Measurements from ENCODE around the gene NOA1.
A peak's percentile ranks its signal among the peaks of the same experiment; 100 is the strongest.

Gene NOA1

DNA sequence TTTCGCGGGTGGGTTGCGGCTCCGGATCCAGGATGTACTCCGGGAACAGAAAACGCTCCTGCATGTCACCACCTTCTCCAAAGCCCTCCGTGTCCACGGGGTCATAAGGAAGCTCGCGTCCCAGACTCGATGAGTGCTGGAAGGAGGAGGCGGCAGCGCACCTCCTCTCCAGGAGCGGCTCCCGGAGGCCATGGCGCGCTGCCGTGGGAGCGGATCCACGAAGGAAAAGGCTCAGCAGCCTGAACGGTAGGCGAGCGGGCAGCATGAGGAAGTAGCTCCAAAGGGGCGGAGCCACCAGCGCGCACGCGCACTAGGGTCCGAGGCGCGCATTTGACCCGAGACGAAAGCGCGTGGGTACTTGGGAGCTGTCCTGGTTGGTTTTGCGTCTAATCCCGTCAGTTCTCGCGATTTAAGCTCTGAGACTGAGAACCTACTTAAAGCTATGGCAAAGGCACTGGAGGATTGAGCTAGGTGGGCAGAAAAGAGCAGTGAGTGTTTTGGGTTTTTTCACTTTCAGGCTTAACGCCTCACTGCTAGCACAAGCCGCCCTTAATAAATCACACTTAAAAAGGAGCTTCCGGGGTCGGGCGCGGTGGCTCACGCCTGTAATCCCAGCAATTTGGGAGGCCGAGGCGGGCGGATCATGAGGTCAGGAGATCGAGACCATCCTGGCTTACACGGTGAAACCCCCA is at the start of gene NOA1:
NOA1 (minus strand) TSS at position 286 of the 692 bp plus-strand sequence; CDS start at position 265, 21 bp downstream.
- Histone ChIP-seq H3K27ac (ENCODE audit: poor library complexity, severe bottlenecking) (peak within 1 kb of the TSS; percentile 81), H3K27me3 (ENCODE audit: insufficient read depth, poor library complexity, severe bottlenecking) (no peaks in the 10 kb centered on the region), H3K9me3 (ENCODE audit: severe bottlenecking) (peaks cover 6% of the 10 kb centered on the region), H3K36me3 (ENCODE audit: low read depth) (peaks cover 35% of the 10 kb centered on the region), H3K4me1 (ENCODE audit: insufficient read depth, poor library complexity, severe bottlenecking) (peaks cover 12% of the 10 kb centered on the region), H3K4me3 (ENCODE audit: severe bottlenecking) (peak within 1 kb of the TSS; percentile 62)
- ATAC-seq (ENCODE audit: low read depth) (peak; percentile 79), DNase-seq (ENCODE audit: low spot score) (peak; percentile 93)
- TF ChIP-seq, protein P1, sequence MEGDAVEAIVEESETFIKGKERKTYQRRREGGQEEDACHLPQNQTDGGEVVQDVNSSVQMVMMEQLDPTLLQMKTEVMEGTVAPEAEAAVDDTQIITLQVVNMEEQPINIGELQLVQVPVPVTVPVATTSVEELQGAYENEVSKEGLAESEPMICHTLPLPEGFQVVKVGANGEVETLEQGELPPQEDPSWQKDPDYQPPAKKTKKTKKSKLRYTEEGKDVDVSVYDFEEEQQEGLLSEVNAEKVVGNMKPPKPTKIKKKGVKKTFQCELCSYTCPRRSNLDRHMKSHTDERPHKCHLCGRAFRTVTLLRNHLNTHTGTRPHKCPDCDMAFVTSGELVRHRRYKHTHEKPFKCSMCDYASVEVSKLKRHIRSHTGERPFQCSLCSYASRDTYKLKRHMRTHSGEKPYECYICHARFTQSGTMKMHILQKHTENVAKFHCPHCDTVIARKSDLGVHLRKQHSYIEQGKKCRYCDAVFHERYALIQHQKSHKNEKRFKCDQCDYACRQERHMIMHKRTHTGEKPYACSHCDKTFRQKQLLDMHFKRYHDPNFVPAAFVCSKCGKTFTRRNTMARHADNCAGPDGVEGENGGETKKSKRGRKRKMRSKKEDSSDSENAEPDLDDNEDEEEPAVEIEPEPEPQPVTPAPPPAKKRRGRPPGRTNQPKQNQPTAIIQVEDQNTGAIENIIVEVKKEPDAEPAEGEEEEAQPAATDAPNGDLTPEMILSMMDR (IDR thresholded peaks at IDR 0.05; ENCODE audit: poor library complexity, severe bottlenecking): no peak

DNA sequence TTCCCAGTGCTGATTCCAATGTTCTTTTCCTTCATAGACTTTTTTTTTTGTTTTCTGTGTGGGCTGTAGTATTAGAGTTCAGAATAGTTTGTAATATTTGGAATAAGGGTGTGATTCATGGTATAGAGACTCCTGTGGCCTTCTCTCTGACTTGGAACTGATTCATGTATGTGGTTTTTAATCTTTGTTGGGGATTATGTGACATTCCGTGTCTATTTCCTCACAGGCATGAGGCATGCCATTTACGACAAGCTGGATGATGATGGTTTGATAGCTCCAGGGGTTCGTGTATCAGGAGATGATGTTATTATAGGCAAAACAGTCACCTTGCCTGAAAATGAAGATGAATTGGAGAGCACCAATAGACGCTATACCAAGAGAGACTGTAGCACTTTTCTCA is 45.7 kb upstream of the NOA1 start:
- no peaks in the 10 kb centered on the region for H3K27me3 ChIP-seq (ENCODE audit: insufficient read depth, poor library complexity, severe bottlenecking)
- H3K4me1 ChIP-seq (ENCODE audit: insufficient read depth, poor library complexity, severe bottlenecking): peaks cover 24% of the 10 kb centered on the region
- peak overlapping the region; percentile 26 for H3K27ac ChIP-seq (ENCODE audit: poor library complexity, severe bottlenecking)
- ATAC-seq (ENCODE audit: low read depth): peak; percentile 67
- peaks cover 93% of the 10 kb centered on the region for H3K36me3 ChIP-seq (ENCODE audit: low read depth)
- TF ChIP-seq, protein P1 (IDR thresholded peaks at IDR 0.05; ENCODE audit: poor library complexity, severe bottlenecking): no peak
- no peak overlapping the region for H3K4me3 ChIP-seq (ENCODE audit: severe bottlenecking)
- DNase-seq (ENCODE audit: low spot score): no peak
- H3K9me3 ChIP-seq (ENCODE audit: severe bottlenecking): no peaks in the 10 kb centered on the region

DNA sequence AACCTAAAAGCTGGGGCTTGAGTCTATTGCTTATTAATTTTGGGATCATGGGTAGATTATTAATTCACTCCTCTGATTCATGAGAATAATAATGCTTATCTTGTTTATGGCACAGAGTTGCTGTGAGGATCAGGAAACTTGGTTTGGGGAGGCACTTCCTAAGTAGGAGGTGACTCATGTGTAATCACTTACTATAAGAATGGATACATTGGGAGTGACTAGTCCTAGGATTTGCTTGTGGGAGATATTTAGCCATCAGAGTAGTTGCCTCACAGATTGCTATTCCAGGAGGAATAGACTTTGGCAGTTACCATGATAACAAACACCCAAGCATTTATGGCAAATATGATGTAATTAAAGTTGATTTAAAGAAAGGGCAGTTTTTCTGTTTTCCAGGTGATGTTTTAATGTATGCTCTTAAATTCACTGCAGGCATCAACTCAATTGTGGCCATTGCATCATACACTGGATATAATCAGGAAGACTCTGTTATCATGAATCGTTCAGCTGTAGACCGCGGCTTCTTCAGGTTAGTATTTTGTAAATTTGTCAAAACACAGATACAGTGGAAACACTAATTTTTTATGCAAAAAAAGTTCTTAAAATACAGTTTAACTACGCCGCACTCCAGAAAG is 43.2 kb upstream of the NOA1 start:
- H3K27me3 ChIP-seq (ENCODE audit: insufficient read depth, poor library complexity, severe bottlenecking): no peaks in the 10 kb centered on the region
- ATAC-seq (ENCODE audit: low read depth) (peak; percentile 91), DNase-seq (ENCODE audit: low spot score) (no peak)

DNA sequence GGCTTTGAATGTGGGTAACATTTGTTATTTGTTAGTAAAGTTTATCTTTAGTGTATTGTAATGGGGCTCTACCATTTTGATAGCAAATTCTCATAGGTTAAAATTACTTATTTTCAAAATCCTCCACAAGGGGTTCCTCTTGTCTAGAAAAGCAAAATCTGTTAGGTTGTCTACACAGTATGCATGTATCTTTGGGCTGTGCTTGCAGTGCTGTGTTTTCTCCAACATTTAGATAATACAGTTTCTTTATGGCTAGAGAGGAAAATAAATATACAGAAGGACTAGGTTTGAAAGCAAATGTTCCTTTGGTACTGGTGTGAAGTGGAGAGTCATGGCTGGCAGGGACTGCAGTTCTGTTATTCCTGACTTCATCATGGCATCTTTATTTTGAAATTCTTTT is 41.6 kb upstream of the NOA1 start:
- no peaks in the 10 kb centered on the region for H3K27me3 ChIP-seq (ENCODE audit: insufficient read depth, poor library complexity, severe bottlenecking)
- no peaks in the 10 kb centered on the region for H3K9me3 ChIP-seq (ENCODE audit: severe bottlenecking)
- H3K36me3 ChIP-seq (ENCODE audit: low read depth): peaks cover 91% of the 10 kb centered on the region
- H3K4me3 ChIP-seq (ENCODE audit: severe bottlenecking): no peak overlapping the region
- H3K27ac ChIP-seq (ENCODE audit: poor library complexity, severe bottlenecking): no peak overlapping the region
- no peak for ATAC-seq (ENCODE audit: low read depth)
- TF ChIP-seq, protein P1 (IDR thresholded peaks at IDR 0.05; ENCODE audit: poor library complexity, severe bottlenecking): peak; percentile 10
- H3K4me1 ChIP-seq (ENCODE audit: insufficient read depth, poor library complexity, severe bottlenecking): peaks cover 24% of the 10 kb centered on the region
- no peak for DNase-seq (ENCODE audit: low spot score)

More for the DNA sequence above, 43.2 kb upstream of the NOA1 start:
- H3K27ac ChIP-seq (ENCODE audit: poor library complexity, severe bottlenecking): peak overlapping the region; percentile 27
- no peaks in the 10 kb centered on the region for H3K9me3 ChIP-seq (ENCODE audit: severe bottlenecking)
- H3K36me3 ChIP-seq (ENCODE audit: low read depth): peaks cover 93% of the 10 kb centered on the region
- H3K4me3 ChIP-seq (ENCODE audit: severe bottlenecking): no peak overlapping the region
- TF ChIP-seq, protein P1 (IDR thresholded peaks at IDR 0.05; ENCODE audit: poor library complexity, severe bottlenecking): no peak
- peaks cover 24% of the 10 kb centered on the region for H3K4me1 ChIP-seq (ENCODE audit: insufficient read depth, poor library complexity, severe bottlenecking)

Measured in RWPE2 (cell line).